ENCODE results near the gene PMEPA1.

The PMEPA1 gene

GRCh38 chr20:57670288-57671071, 39.3 kb downstream of the PMEPA1 start:
- no peaks in the 10 kb centered on the region for H3K27me3 ChIP-seq (ENCODE audit: control insufficient read depth in 1 of 2, insufficient read depth in 2 of 2, low read length in 2 of 2)
- peak overlapping the region in 1 of 2 donors; percentile 3 for H3K9ac ChIP-seq (ENCODE audit: low read depth in 1 of 2, low read length in 2 of 2)
- H3K9me3 ChIP-seq (ENCODE audit: control insufficient read depth in 1 of 2, low read length in 2 of 2), result no peaks in the 10 kb centered on the region
- no peaks in the 10 kb centered on the region for H3K36me3 ChIP-seq (ENCODE audit: control insufficient read depth in 1 of 2, insufficient read depth in 2 of 2, low read length in 2 of 2)
- no peak overlapping the region for H3K4me3 ChIP-seq (ENCODE audit: low read depth in 1 of 2, low read length in 2 of 2)
- H3K27ac ChIP-seq (ENCODE audit: low read depth, low read length), result no peak overlapping the region
- peaks cover 18 to 24% of the 10 kb centered on the region in 2 donors for H3K4me1 ChIP-seq (ENCODE audit: control insufficient read depth in 1 of 2, insufficient read depth in 2 of 2, low read length in 2 of 2)

DNA sequence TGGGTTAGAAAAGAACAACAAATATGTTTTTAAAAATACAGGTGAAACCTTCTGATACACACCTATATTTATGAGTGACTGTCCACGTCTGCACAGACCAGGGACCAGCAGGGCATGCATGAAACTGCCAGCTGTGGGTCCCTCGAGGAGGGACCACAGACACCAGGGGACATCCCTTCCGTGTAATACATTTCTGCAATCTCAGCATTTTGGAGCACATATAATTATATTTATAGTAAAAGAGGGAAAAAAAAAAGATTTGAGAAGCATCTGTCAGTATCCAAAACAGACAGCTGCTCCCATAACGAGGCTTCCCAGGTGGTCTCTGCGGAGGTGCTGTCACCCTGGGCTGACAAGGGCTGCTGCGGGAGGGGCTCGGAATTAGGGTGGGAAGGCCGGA, 40.2 kb downstream of the PMEPA1 start:
- H3K27me3 ChIP-seq (ENCODE audit: control insufficient read depth in 1 of 2, insufficient read depth in 2 of 2, low read length in 2 of 2), result no peaks in the 10 kb centered on the region
- H3K9me3 ChIP-seq (ENCODE audit: control insufficient read depth in 1 of 2, low read length in 2 of 2), result no peaks in the 10 kb centered on the region
- H3K4me3 ChIP-seq (ENCODE audit: low read depth in 1 of 2, low read length in 2 of 2), result no peak overlapping the region
- H3K36me3 ChIP-seq (ENCODE audit: control insufficient read depth in 1 of 2, insufficient read depth in 2 of 2, low read length in 2 of 2), result no peaks in the 10 kb centered on the region
- H3K4me1 ChIP-seq (ENCODE audit: control insufficient read depth in 1 of 2, insufficient read depth in 2 of 2, low read length in 2 of 2), result peaks cover 15 to 24% of the 10 kb centered on the region in 2 donors
- no peak overlapping the region for H3K9ac ChIP-seq (ENCODE audit: low read depth in 1 of 2, low read length in 2 of 2)
- no peak overlapping the region for H3K27ac ChIP-seq (ENCODE audit: low read depth, low read length)

GRCh38 chr20:57667924-57668782, 41.7 kb downstream of the PMEPA1 start:
- Histone ChIP-seq H3K27me3 (ENCODE audit: control insufficient read depth in 1 of 2, insufficient read depth in 2 of 2, low read length in 2 of 2) (no peaks in the 10 kb centered on the region), H3K9ac (ENCODE audit: low read depth in 1 of 2, low read length in 2 of 2) (peak overlapping the region in 1 of 2 donors; percentile 18), H3K36me3 (ENCODE audit: control insufficient read depth in 1 of 2, insufficient read depth in 2 of 2, low read length in 2 of 2) (no peaks in the 10 kb centered on the region), H3K4me1 (ENCODE audit: control insufficient read depth in 1 of 2, insufficient read depth in 2 of 2, low read length in 2 of 2) (peaks cover 15 to 24% of the 10 kb centered on the region in 2 donors), H3K9me3 (ENCODE audit: control insufficient read depth in 1 of 2, low read length in 2 of 2) (no peaks in the 10 kb centered on the region), H3K27ac (ENCODE audit: low read depth, low read length) (no peak overlapping the region), H3K4me3 (ENCODE audit: low read depth in 1 of 2, low read length in 2 of 2) (no peak overlapping the region)

- H3K36me3 ChIP-seq (ENCODE audit: control insufficient read depth in 1 of 2, insufficient read depth in 2 of 2, low read length in 2 of 2), result no peaks in the 10 kb centered on the region
- no peak overlapping the region for H3K4me3 ChIP-seq (ENCODE audit: low read depth in 1 of 2, low read length in 2 of 2)
- no peak overlapping the region for H3K9ac ChIP-seq (ENCODE audit: low read depth in 1 of 2, low read length in 2 of 2)
- no peaks in the 10 kb centered on the region for H3K9me3 ChIP-seq (ENCODE audit: control insufficient read depth in 1 of 2, low read length in 2 of 2)
- no peaks in the 10 kb centered on the region for H3K27me3 ChIP-seq (ENCODE audit: control insufficient read depth in 1 of 2, insufficient read depth in 2 of 2, low read length in 2 of 2)
- H3K4me1 ChIP-seq (ENCODE audit: control insufficient read depth in 1 of 2, insufficient read depth in 2 of 2, low read length in 2 of 2), result peaks cover 15 to 21% of the 10 kb centered on the region in 2 donors
- H3K27ac ChIP-seq (ENCODE audit: low read depth, low read length), result no peak overlapping the region
Observed at GRCh38 chr20:57667388-57667787, 42.4 kb downstream of the PMEPA1 start.

DNA sequence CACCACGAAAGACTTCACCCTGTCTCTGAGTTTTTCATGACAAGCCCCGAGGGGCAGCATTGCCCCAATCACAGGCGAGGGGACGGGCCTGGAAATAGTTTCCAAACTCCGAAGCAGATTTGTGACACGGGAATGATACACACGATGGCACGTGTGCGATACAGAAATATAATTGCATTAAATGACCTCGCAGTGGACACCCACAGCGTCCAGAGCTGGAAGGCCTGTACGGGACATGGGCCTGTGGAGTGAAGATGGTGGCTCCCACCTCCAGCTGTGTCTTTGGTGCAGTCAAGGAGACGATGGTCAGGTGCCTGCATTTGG, 43.0 kb downstream of the PMEPA1 start:
- no peaks in the 10 kb centered on the region for H3K27me3 ChIP-seq (ENCODE audit: control insufficient read depth in 1 of 2, insufficient read depth in 2 of 2, low read length in 2 of 2)
- H3K9me3 ChIP-seq (ENCODE audit: control insufficient read depth in 1 of 2, low read length in 2 of 2), result no peaks in the 10 kb centered on the region
- H3K4me1 ChIP-seq (ENCODE audit: control insufficient read depth in 1 of 2, insufficient read depth in 2 of 2, low read length in 2 of 2), result peaks cover 15 to 19% of the 10 kb centered on the region in 2 donors
- H3K4me3 ChIP-seq (ENCODE audit: low read depth in 1 of 2, low read length in 2 of 2), result no peak overlapping the region
- no peak overlapping the region for H3K27ac ChIP-seq (ENCODE audit: low read depth, low read length)
- no peak overlapping the region for H3K9ac ChIP-seq (ENCODE audit: low read depth in 1 of 2, low read length in 2 of 2)
- no peaks in the 10 kb centered on the region for H3K36me3 ChIP-seq (ENCODE audit: control insufficient read depth in 1 of 2, insufficient read depth in 2 of 2, low read length in 2 of 2)

DNA sequence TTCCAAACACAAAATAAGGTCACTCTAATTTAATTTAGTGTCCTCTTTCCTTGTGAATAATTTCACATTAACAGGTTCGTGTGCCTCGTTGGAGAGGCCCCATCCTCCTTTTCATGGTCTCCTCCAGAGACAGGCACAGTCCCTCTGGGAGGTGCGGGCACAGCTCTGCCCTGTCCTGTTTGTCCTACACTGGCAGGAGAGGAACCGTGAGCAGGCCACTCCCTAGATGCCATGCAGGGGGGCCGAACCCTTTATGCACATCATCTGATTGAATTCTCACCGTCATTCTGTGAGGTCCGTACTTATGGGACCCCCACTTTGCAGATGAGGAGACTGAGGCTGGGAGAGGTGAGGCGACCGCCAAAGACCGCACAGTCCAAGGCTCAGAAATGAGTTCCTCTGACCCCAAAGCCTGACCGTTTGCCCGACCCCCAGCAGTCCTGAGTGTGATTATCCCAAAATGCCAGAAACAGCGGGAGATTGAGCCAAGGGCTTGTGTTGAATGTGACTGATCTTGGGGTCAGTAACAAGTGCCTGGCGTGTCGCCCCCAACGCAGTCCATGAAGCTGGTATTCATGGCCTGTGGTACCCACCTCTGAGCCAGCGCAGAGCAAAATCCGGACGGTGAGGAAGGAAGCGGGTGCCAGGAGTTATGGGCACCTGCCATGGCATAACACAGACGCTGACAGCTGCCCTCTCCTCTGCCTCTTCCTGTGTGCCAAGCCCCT, 43.5 kb downstream of the PMEPA1 start:
- Histone ChIP-seq H3K36me3 (ENCODE audit: control insufficient read depth in 1 of 2, insufficient read depth in 2 of 2, low read length in 2 of 2) (no peaks in the 10 kb centered on the region), H3K4me1 (ENCODE audit: control insufficient read depth in 1 of 2, insufficient read depth in 2 of 2, low read length in 2 of 2) (peaks cover 15 to 19% of the 10 kb centered on the region in 2 donors), H3K9me3 (ENCODE audit: control insufficient read depth in 1 of 2, low read length in 2 of 2) (no peaks in the 10 kb centered on the region), H3K27me3 (ENCODE audit: control insufficient read depth in 1 of 2, insufficient read depth in 2 of 2, low read length in 2 of 2) (no peaks in the 10 kb centered on the region), H3K4me3 (ENCODE audit: low read depth in 1 of 2, low read length in 2 of 2) (no peak overlapping the region), H3K9ac (ENCODE audit: low read depth in 1 of 2, low read length in 2 of 2) (no peak overlapping the region), H3K27ac (ENCODE audit: low read depth, low read length) (no peak overlapping the region)

GRCh38 chr20:57665589-57665971, 44.2 kb downstream of the PMEPA1 start:
- H3K4me1 ChIP-seq (ENCODE audit: control insufficient read depth in 1 of 2, insufficient read depth in 2 of 2, low read length in 2 of 2), result peaks cover 15 to 19% of the 10 kb centered on the region in 2 donors
- no peak overlapping the region for H3K27ac ChIP-seq (ENCODE audit: low read depth, low read length)
- H3K9me3 ChIP-seq (ENCODE audit: control insufficient read depth in 1 of 2, low read length in 2 of 2), result no peaks in the 10 kb centered on the region
- H3K9ac ChIP-seq (ENCODE audit: low read depth in 1 of 2, low read length in 2 of 2), result no peak overlapping the region
- no peaks in the 10 kb centered on the region for H3K27me3 ChIP-seq (ENCODE audit: control insufficient read depth in 1 of 2, insufficient read depth in 2 of 2, low read length in 2 of 2)
- H3K4me3 ChIP-seq (ENCODE audit: low read depth in 1 of 2, low read length in 2 of 2), result no peak overlapping the region
- H3K36me3 ChIP-seq (ENCODE audit: control insufficient read depth in 1 of 2, insufficient read depth in 2 of 2, low read length in 2 of 2), result no peaks in the 10 kb centered on the region

DNA sequence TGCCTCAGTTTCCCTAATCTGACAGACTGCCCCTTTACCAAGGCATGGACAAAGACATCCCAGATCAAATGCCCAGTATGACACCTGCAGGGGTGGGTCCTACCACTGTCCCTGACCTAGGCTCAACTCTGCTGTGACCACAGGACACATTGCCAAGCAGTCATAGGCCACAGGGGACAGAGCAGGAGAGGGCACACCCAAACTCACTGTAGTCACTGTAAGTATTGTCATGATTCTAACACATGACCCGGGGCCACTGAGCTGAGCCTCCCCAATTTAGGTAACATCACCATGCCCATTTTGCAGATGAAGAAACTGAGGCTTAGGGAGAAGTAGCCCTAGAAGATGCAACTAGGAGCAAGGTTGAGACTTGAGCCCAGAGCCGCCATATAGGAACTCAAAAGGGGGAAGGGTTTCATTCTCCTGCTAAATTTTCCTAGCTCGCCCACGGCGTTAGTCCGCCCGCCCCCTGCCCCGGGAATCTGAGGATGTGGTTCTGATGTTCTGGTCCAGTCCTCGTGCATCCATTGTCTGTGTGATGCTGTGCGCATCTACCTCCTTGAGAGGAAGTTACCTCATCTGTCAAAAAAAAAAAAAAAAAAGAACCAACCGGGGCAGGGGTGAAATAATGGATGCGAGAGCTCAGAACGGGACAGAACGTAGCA, 44.8 kb downstream of the PMEPA1 start:
- no peak overlapping the region for H3K27ac ChIP-seq (ENCODE audit: low read depth, low read length)
- H3K27me3 ChIP-seq (ENCODE audit: control insufficient read depth in 1 of 2, insufficient read depth in 2 of 2, low read length in 2 of 2), result no peaks in the 10 kb centered on the region
- no peak overlapping the region for H3K4me3 ChIP-seq (ENCODE audit: low read depth in 1 of 2, low read length in 2 of 2)
- H3K36me3 ChIP-seq (ENCODE audit: control insufficient read depth in 1 of 2, insufficient read depth in 2 of 2, low read length in 2 of 2), result no peaks in the 10 kb centered on the region
- H3K9me3 ChIP-seq (ENCODE audit: control insufficient read depth in 1 of 2, low read length in 2 of 2), result no peaks in the 10 kb centered on the region
- peaks cover 11 to 15% of the 10 kb centered on the region in 2 donors for H3K4me1 ChIP-seq (ENCODE audit: control insufficient read depth in 1 of 2, insufficient read depth in 2 of 2, low read length in 2 of 2)
- H3K9ac ChIP-seq (ENCODE audit: low read depth in 1 of 2, low read length in 2 of 2), result no peak overlapping the region

DNA sequence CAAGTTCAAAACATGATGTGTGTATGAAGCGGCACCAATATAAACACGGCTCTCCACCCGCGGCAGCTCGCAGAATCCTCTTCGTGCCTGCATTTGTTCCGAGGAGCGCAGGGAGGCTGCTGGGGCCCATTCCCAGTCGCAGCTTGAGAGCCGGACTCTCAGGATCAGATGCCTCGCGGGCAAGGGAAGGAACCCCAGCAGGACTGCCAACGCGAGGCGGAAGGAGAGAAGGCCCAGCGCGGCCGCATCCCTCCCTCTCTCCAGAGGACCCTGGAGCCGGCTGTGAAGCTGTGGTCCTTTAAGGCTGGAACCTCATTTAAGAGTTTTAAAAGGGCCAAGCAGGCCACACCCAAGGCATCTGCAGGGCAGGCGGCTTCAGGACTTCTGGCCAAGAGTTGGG, 45.3 kb downstream of the PMEPA1 start:
- H3K9me3 ChIP-seq (ENCODE audit: control insufficient read depth in 1 of 2, low read length in 2 of 2), result no peaks in the 10 kb centered on the region
- no peaks in the 10 kb centered on the region for H3K36me3 ChIP-seq (ENCODE audit: control insufficient read depth in 1 of 2, insufficient read depth in 2 of 2, low read length in 2 of 2)
- H3K4me3 ChIP-seq (ENCODE audit: low read depth in 1 of 2, low read length in 2 of 2), result no peak overlapping the region
- no peaks in the 10 kb centered on the region for H3K27me3 ChIP-seq (ENCODE audit: control insufficient read depth in 1 of 2, insufficient read depth in 2 of 2, low read length in 2 of 2)
- peaks cover 11 to 14% of the 10 kb centered on the region in 2 donors for H3K4me1 ChIP-seq (ENCODE audit: control insufficient read depth in 1 of 2, insufficient read depth in 2 of 2, low read length in 2 of 2)
- H3K27ac ChIP-seq (ENCODE audit: low read depth, low read length), result no peak overlapping the region
- H3K9ac ChIP-seq (ENCODE audit: low read depth in 1 of 2, low read length in 2 of 2), result no peak overlapping the region

Data from duodenal mucosa (tissue), 2 donors.